ENCODE results near the gene UGT1A7. TPM values are rescaled to one million over a fixed set of nuclear protein-coding genes. Genes with fewer than 3 reads are reported as not detected.
"Not testable (repeated sequence)": the region's sequence is repeated elsewhere in the genome, so short reads cannot be mapped to it uniquely, and the experiment has no call there.

UGT1A7 gene
- total RNA-seq, 1 donor from 2014 or later = not detected

DNA sequence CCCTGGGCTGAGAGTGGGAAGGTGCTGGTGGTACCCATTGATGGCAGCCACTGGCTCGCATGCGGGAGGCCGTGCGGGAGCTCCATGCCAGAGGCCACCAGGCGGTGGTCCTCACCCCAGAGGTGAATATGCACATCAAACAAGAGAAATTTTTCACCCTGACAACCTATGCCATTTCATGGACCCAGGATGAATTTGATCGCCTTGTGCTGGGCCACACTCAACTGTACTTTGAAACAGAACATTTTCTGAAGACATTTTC, 65.5 kb downstream of the UGT1A7 start:
- Mint-ChIP-seq H3K27me3 (peaks cover 19% of the 10 kb centered on the region), H3K36me3 (ENCODE audit: low read depth) (no peaks in the 10 kb centered on the region), H3K4me3 (no peak overlapping the region), H3K4me1 (no peaks in the 10 kb centered on the region), H3K27ac (no peak overlapping the region), H3K9me3 (peaks cover 7% of the 10 kb centered on the region)
- ChIA-PET CTCF (no interaction called here), POLR2A (no interaction called here)
- no peak for DNase-seq
- intact Hi-C loops (cut with micrococcal nuclease) = no loop called here
- TF ChIP-seq, protein P1, sequence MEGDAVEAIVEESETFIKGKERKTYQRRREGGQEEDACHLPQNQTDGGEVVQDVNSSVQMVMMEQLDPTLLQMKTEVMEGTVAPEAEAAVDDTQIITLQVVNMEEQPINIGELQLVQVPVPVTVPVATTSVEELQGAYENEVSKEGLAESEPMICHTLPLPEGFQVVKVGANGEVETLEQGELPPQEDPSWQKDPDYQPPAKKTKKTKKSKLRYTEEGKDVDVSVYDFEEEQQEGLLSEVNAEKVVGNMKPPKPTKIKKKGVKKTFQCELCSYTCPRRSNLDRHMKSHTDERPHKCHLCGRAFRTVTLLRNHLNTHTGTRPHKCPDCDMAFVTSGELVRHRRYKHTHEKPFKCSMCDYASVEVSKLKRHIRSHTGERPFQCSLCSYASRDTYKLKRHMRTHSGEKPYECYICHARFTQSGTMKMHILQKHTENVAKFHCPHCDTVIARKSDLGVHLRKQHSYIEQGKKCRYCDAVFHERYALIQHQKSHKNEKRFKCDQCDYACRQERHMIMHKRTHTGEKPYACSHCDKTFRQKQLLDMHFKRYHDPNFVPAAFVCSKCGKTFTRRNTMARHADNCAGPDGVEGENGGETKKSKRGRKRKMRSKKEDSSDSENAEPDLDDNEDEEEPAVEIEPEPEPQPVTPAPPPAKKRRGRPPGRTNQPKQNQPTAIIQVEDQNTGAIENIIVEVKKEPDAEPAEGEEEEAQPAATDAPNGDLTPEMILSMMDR (IDR thresholded peaks at IDR 0.05) = no peak
- no peak for ATAC-seq (ENCODE audit: low read depth)

DNA sequence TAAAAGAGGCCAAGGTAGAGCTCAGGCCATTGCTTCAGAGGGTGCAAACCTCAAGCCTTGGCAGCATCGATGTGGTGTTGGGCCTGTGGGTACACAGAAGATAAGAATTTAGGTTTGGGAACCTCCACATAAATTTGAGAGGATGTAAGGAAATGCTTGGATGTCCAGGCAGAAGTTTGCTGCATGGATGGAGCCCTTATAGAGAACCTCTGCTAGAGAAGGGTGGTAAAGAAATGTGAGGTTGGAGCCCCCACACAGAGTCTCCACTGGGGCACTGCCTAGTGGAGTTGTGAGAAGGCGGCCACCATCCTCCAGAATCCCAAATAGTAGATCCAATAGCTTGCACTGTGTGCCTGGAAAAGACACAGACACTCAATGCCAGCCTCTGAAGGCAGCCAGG, 69.0 kb downstream of the UGT1A7 start:
- H3K27me3 Mint-ChIP-seq = peaks cover 26% of the 10 kb centered on the region
- intact Hi-C loops (cut with micrococcal nuclease); H3K27ac Mint-ChIP-seq; POLR2A ChIA-PET; H3K4me3 Mint-ChIP-seq; H3K4me1 Mint-ChIP-seq; DNase-seq; H3K9me3 Mint-ChIP-seq; H3K36me3 Mint-ChIP-seq (ENCODE audit: low read depth); ATAC-seq (ENCODE audit: low read depth); CTCF ChIA-PET: not testable (repeated sequence)

- CTCF ChIA-PET; ATAC-seq (ENCODE audit: low read depth): not testable (repeated sequence)
Observed at GRCh38 chr2:233751212-233752009, 69.7 kb downstream of the UGT1A7 start.

GRCh38 chr2:233754872-233755611, 73.3 kb downstream of the UGT1A7 start:
- no peak for ATAC-seq (ENCODE audit: low read depth)
- no peak overlapping the region for H3K27ac Mint-ChIP-seq
- H3K27me3 Mint-ChIP-seq = peaks cover 21% of the 10 kb centered on the region
- no peaks in the 10 kb centered on the region for H3K36me3 Mint-ChIP-seq (ENCODE audit: low read depth)
- ChIA-PET POLR2A (no interaction called here), CTCF (no interaction called here)
- no peaks in the 10 kb centered on the region for H3K4me1 Mint-ChIP-seq
- peaks cover 7% of the 10 kb centered on the region for H3K9me3 Mint-ChIP-seq
- DNase-seq = no peak
- TF ChIP-seq, protein P1 (IDR thresholded peaks at IDR 0.05) = no peak
- intact Hi-C loops (cut with micrococcal nuclease) = no loop called here
- H3K4me3 Mint-ChIP-seq = no peak overlapping the region

More at GRCh38 chr2:233751212-233752009, 69.7 kb downstream of the UGT1A7 start:
- H3K27ac Mint-ChIP-seq; H3K9me3 Mint-ChIP-seq; H3K4me1 Mint-ChIP-seq; H3K4me3 Mint-ChIP-seq; H3K36me3 Mint-ChIP-seq (ENCODE audit: low read depth); intact Hi-C loops (cut with micrococcal nuclease); DNase-seq: not testable (repeated sequence)
- H3K27me3 Mint-ChIP-seq = peaks cover 27% of the 10 kb centered on the region
- POLR2A ChIA-PET = interaction anchor here (0.5 kb wide), 1 partner anchor 293 kb away, joined by 5 read pairs; no protein-coding TSS in a partner anchor

- POLR2A ChIA-PET = no interaction called here
- intact Hi-C loops (cut with micrococcal nuclease) = no loop called here
- CTCF ChIA-PET = no interaction called here
- no peak for ATAC-seq (ENCODE audit: low read depth)
- no peak overlapping the region for H3K4me3 Mint-ChIP-seq
- peaks cover 22% of the 10 kb centered on the region for H3K27me3 Mint-ChIP-seq
- no peaks in the 10 kb centered on the region for H3K36me3 Mint-ChIP-seq (ENCODE audit: low read depth)
- TF ChIP-seq, protein P1 (IDR thresholded peaks at IDR 0.05) = no peak
- no peak overlapping the region for H3K27ac Mint-ChIP-seq
- peaks cover 4% of the 10 kb centered on the region for H3K9me3 Mint-ChIP-seq
- H3K4me1 Mint-ChIP-seq = no peaks in the 10 kb centered on the region
- DNase-seq = no peak
Observed at GRCh38 chr2:233756429-233757081, 74.9 kb downstream of the UGT1A7 start.

- no peaks in the 10 kb centered on the region for H3K36me3 Mint-ChIP-seq (ENCODE audit: low read depth)
- H3K27ac Mint-ChIP-seq = no peak overlapping the region
- ATAC-seq (ENCODE audit: low read depth) (no peak), DNase-seq (no peak)
- no peaks in the 10 kb centered on the region for H3K9me3 Mint-ChIP-seq
- H3K4me1 Mint-ChIP-seq = no peaks in the 10 kb centered on the region
- TF ChIP-seq, protein P1 (IDR thresholded peaks at IDR 0.05) = no peak
- POLR2A ChIA-PET = no interaction called here
- H3K27me3 Mint-ChIP-seq = peaks cover 22% of the 10 kb centered on the region
- H3K4me3 Mint-ChIP-seq = no peak overlapping the region
- intact Hi-C loops (cut with micrococcal nuclease) = no loop called here
- CTCF ChIA-PET = no interaction called here
Observed at GRCh38 chr2:233758141-233758540, 76.4 kb downstream of the UGT1A7 start.
